GM21723 (cell line): Measurements from ENCODE around the gene BCDIN3D.

Experiments
- ATAC-seq: cut with Tn5 transposase; IDR thresholded peaks from one replicate; pipeline ENCODE4 v1.9.1; 2021; ENCODE audit warnings: mild to moderate bottlenecking, moderate library complexity; ENCODE audit not compliant: unreplicated experiment

Gene BCDIN3D

GRCh38 chr12:49800421-49801140, 42.3 kb downstream of the BCDIN3D start:
- ATAC-seq = no peak

GRCh38 chr12:49798934-49799333, 44.0 kb downstream of the BCDIN3D start:
- ATAC-seq = no peak

GRCh38 chr12:49798248-49798647, 44.7 kb downstream of the BCDIN3D start:
- ATAC-seq = no peak

GRCh38 chr12:49797449-49797776, 45.5 kb downstream of the BCDIN3D start:
- ATAC-seq = no peak

- ATAC-seq = no peak
Observed at GRCh38 chr12:49796606-49797448, 46.1 kb downstream of the BCDIN3D start.

- ATAC-seq = no peak
Observed at GRCh38 chr12:49796155-49796554, 46.8 kb downstream of the BCDIN3D start.

GRCh38 chr12:49795654-49796105, 47.2 kb downstream of the BCDIN3D start:
- no peak for ATAC-seq

- no peak for ATAC-seq
Observed at GRCh38 chr12:49794811-49795653, 47.9 kb downstream of the BCDIN3D start.

- no peak for ATAC-seq
Observed at GRCh38 chr12:49794021-49794420, 48.9 kb downstream of the BCDIN3D start.

- ATAC-seq = no peak
Observed at GRCh38 chr12:49793620-49794019, 49.3 kb downstream of the BCDIN3D start.

GRCh38 chr12:49792976-49793580, 49.8 kb downstream of the BCDIN3D start:
- ATAC-seq = no peak

- ATAC-seq = no peak
Observed at GRCh38 chr12:49792181-49792970, 50.5 kb downstream of the BCDIN3D start.

GRCh38 chr12:49791700-49792099, 51.2 kb downstream of the BCDIN3D start:
- no peak for ATAC-seq

- no peak for ATAC-seq
Observed at GRCh38 chr12:49790741-49791555, 52.0 kb downstream of the BCDIN3D start.

GRCh38 chr12:49789992-49790391, 52.9 kb downstream of the BCDIN3D start:
- ATAC-seq = no peak

GRCh38 chr12:49787672-49788071, 55.2 kb downstream of the BCDIN3D start:
- no peak for ATAC-seq
